ENCODE data around the gene NAIF1. TPM values are rescaled to one million over a fixed set of nuclear protein-coding genes. Genes with fewer than 3 reads are reported as not detected.

Gene NAIF1
- total RNA-seq, 1 donor from 2014 or later = 9.6 TPM

- no peaks in the 10 kb centered on the region for H3K9me3 Mint-ChIP-seq
- intact Hi-C loops (cut with micrococcal nuclease) = no loop called here
- H3K36me3 Mint-ChIP-seq (ENCODE audit: low read depth) = peaks cover 23% of the 10 kb centered on the region
- H3K4me1 Mint-ChIP-seq = peaks cover 51% of the 10 kb centered on the region
- peak; percentile 75 for DNase-seq
- H3K27me3 Mint-ChIP-seq = no peaks in the 10 kb centered on the region
- H3K4me3 Mint-ChIP-seq = peak overlapping the region; percentile 17
- peak overlapping the region; percentile 80 for H3K27ac Mint-ChIP-seq
Measured at GRCh38 chr9:128098297-128099230, 31.4 kb upstream of the NAIF1 start.

GRCh38 chr9:128097543-128098296, 30.6 kb upstream of the NAIF1 start:
- no peak for DNase-seq
- H3K27me3 Mint-ChIP-seq = no peaks in the 10 kb centered on the region
- H3K27ac Mint-ChIP-seq = peak overlapping the region; percentile 80
- H3K4me3 Mint-ChIP-seq = no peak overlapping the region
- intact Hi-C loops (cut with micrococcal nuclease) = no loop called here
- H3K36me3 Mint-ChIP-seq (ENCODE audit: low read depth) = peaks cover 18% of the 10 kb centered on the region
- H3K4me1 Mint-ChIP-seq = peaks cover 54% of the 10 kb centered on the region
- no peaks in the 10 kb centered on the region for H3K9me3 Mint-ChIP-seq

DNA sequence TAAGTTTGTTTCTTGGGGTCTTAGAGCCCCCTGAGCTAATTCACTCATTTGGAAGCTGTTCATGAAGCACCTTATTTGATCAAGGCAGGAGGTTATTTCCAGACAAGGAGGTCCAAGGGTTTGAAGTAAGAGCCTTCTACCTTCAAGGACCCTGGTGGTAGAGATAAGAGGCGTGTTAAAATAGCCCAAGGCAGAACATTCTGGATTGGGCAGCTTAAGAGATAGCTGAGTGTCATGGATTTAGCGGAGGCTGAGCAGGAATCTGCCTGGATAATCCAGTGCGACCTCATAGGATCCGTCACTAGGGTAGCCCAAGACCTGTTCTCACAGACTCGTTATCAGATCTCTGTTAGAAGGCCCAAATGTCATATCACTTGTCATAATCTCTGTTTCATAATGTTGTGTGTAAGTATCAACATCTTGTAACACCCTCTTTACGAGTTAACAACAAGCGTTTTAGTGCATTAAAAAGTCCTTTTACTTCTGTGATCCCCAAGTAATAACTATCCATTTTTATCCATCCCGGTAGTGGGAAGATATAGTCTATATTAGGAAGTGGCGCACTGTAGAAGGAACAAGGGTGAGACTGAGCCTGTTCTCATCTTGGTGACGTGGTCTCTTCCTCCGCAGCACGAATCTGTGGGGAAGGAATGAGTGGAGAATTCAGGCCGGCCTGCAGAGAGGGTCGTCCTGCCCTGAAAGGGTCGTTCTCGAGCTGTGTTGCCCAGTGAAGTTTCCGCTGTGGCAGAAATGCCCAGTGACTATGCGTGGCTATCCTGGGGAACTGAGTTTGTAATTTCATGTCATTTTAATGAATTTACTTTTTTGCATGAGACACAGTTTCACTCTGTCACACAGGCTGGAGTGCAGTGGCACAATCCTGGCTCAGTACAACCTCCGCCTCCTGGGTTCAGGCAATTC, 29.8 kb upstream of the NAIF1 start:
- H3K4me1 Mint-ChIP-seq = peaks cover 55% of the 10 kb centered on the region
- peak overlapping the region; percentile 43 for H3K27ac Mint-ChIP-seq
- no peaks in the 10 kb centered on the region for H3K9me3 Mint-ChIP-seq
- peak; percentile 53 for DNase-seq
- intact Hi-C loops (cut with micrococcal nuclease) = no loop called here
- no peaks in the 10 kb centered on the region for H3K27me3 Mint-ChIP-seq
- no peak overlapping the region for H3K4me3 Mint-ChIP-seq
- H3K36me3 Mint-ChIP-seq (ENCODE audit: low read depth) = peaks cover 11% of the 10 kb centered on the region

DNA sequence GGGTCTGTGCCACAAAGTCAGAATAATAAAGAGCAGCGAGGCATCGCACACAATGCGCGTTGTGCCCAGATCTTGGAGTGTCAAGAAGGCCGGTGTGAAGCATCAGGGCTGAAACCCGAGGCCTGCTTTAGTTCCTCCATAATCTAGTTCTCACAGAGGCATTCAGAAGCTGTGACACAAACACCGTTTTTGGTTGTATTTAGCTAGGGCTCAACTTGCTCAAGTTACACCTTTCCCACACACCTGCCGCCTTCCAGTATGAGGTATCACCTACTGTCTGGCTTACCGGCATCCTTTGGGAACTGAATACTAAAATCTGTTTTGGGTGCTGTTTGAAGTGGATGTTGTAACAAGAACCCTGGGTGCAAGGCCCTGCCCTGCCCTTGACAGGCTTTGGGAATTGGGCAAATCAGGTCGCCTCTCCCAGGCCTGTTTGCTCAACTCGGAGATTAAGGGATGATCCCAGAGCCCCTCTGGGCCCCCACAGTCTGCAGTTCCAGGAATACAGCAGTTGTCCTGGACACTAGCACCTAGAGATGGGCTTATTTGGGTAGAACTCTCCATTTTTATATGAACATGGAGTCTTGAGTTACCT, 27.9 kb upstream of the NAIF1 start:
- H3K27ac Mint-ChIP-seq = peak overlapping the region; percentile 98
- peak; percentile 53 for DNase-seq
- peaks cover 60% of the 10 kb centered on the region for H3K4me1 Mint-ChIP-seq
- peaks cover 3% of the 10 kb centered on the region for H3K36me3 Mint-ChIP-seq (ENCODE audit: low read depth)
- intact Hi-C loops (cut with micrococcal nuclease) = loop anchor here (1.0 kb wide), 3 partner anchors 23 to 33 kb away; partner anchors contain the start of gene NAIF1
- no peaks in the 10 kb centered on the region for H3K9me3 Mint-ChIP-seq
- H3K4me3 Mint-ChIP-seq = peak overlapping the region; percentile 85
- no peaks in the 10 kb centered on the region for H3K27me3 Mint-ChIP-seq

DNA sequence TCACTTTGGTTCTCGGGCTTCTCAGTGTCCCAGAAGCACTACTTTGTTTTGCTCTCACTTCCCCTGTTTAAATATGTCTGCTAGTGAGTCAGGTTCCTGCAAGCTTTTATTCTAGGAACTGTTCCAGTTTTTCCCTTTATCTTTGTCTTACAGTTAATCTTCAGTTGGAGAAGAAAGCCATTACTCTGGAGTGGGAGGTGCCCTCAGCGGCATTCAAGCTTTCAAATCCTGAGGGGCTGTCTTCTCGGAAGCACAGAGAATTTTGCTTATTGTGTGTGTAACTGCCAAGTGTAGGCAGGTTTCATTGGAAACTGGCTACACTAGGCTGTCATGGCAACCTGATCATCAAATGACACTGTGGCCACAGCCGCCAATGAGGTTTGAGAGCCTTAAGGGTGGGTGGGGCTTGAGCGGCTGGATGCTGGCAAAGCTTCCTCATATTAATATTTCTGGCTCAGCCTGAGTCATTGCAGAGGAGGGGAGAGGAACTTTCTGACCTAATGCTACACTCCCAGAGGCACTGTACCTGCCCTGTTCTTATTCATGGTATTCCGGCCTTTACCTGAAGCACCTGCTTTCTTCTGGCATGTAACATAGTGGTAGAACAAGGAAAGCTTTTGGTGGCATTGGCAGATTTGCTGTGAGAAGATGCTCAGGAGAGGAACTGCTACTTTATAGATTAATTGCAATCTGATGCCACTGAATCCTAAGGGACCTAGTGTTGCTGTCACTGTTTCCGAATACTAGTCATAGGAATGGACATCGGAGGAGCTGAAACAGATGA, 27.2 kb upstream of the NAIF1 start:
- intact Hi-C loops (cut with micrococcal nuclease) = loop anchor here (1.0 kb wide), 3 partner anchors 22 to 34 kb away; partner anchors contain the start of gene NAIF1
- DNase-seq = peak; percentile 95
- Mint-ChIP-seq H3K4me1 (peaks cover 55% of the 10 kb centered on the region), H3K4me3 (peak overlapping the region; percentile 85), H3K36me3 (ENCODE audit: low read depth) (peaks cover 3% of the 10 kb centered on the region), H3K9me3 (no peaks in the 10 kb centered on the region), H3K27me3 (no peaks in the 10 kb centered on the region), H3K27ac (peak overlapping the region; percentile 98)

DNA sequence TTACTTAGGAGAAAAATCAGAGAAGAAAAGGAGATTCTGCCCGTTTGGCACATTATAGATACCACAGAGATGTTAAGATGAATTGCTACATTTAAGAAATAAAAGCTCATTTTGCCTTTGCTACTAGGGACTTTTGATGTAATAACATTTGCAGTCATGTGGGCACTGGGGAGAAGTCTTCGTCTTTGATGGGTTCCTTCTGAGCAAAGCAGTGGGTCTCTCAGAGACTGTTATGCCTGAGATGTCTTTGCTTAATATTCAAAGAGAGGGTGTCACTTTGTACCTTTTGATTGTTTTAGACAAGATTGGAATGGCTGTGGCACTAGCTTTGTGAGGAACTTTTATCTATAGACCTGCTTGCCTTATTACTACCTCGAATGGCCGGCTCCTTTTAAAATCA, 25.9 kb upstream of the NAIF1 start:
- intact Hi-C loops (cut with micrococcal nuclease) = no loop called here
- Mint-ChIP-seq H3K27me3 (no peaks in the 10 kb centered on the region), H3K27ac (peak overlapping the region; percentile 98), H3K9me3 (no peaks in the 10 kb centered on the region), H3K36me3 (ENCODE audit: low read depth) (peaks cover 3% of the 10 kb centered on the region), H3K4me3 (peak overlapping the region; percentile 85), H3K4me1 (peaks cover 56% of the 10 kb centered on the region)
- DNase-seq = no peak

DNA sequence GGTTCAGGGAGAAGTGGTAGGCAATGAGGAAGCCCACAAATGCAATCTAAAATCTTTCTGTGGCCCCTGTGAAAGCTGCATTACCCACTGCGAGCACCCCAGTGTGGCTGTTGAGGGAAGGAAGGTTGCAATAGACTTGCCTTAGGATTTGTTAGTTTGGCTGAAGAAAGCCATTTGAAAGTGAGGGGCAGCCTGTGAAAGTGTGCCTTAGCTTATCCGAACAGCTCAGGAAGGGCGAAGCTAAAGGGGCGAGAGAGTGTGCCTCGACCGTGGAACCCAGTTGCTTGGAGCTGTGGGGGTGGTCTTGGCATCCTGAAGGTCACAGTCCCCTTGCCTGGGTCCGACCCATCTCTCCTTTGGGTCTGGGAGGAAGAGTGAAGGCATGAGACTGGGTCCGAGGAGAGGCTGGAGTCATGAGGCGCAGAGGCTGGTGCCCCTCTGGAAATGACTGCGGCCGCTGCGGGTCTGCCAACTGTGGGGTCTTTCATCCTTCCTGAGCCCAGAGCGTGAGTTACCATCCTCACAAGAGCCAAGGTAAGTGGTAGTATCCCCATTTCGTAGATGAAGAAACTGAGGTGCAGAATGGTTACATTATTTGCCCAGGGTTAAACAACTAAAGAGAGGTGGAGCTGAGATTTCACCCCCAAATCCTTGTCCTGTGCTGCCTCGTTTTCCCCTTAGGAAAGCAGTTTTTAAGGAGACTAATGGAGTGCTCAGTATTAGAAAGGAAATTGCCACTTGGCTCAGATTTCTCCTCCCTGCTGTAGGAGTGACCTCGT, 25.3 kb upstream of the NAIF1 start:
- no peaks in the 10 kb centered on the region for H3K9me3 Mint-ChIP-seq
- no peaks in the 10 kb centered on the region for H3K27me3 Mint-ChIP-seq
- DNase-seq = no peak
- peak overlapping the region; percentile 98 for H3K27ac Mint-ChIP-seq
- peaks cover 7% of the 10 kb centered on the region for H3K36me3 Mint-ChIP-seq (ENCODE audit: low read depth)
- intact Hi-C loops (cut with micrococcal nuclease) = no loop called here
- peaks cover 56% of the 10 kb centered on the region for H3K4me1 Mint-ChIP-seq
- H3K4me3 Mint-ChIP-seq = peak overlapping the region; percentile 85

GRCh38 chr9:128091571-128091970, 24.5 kb upstream of the NAIF1 start:
- no peaks in the 10 kb centered on the region for H3K9me3 Mint-ChIP-seq
- peak overlapping the region; percentile 37 for H3K4me3 Mint-ChIP-seq
- no peak for DNase-seq
- no peaks in the 10 kb centered on the region for H3K27me3 Mint-ChIP-seq
- intact Hi-C loops (cut with micrococcal nuclease) = no loop called here
- H3K4me1 Mint-ChIP-seq = peaks cover 51% of the 10 kb centered on the region
- H3K36me3 Mint-ChIP-seq (ENCODE audit: low read depth) = peaks cover 7% of the 10 kb centered on the region
- peak overlapping the region; percentile 68 for H3K27ac Mint-ChIP-seq

- peaks cover 49% of the 10 kb centered on the region for H3K4me1 Mint-ChIP-seq
- no peak for DNase-seq
- intact Hi-C loops (cut with micrococcal nuclease) = no loop called here
- H3K4me3 Mint-ChIP-seq = no peak overlapping the region
- H3K9me3 Mint-ChIP-seq = no peaks in the 10 kb centered on the region
- H3K27ac Mint-ChIP-seq = peak overlapping the region; percentile 51
- H3K36me3 Mint-ChIP-seq (ENCODE audit: low read depth) = peaks cover 7% of the 10 kb centered on the region
- H3K27me3 Mint-ChIP-seq = no peaks in the 10 kb centered on the region
Measured at GRCh38 chr9:128091144-128091543, 24.0 kb upstream of the NAIF1 start.

GRCh38 chr9:128089299-128089698, 22.2 kb upstream of the NAIF1 start:
- Mint-ChIP-seq H3K9me3 (no peaks in the 10 kb centered on the region), H3K4me1 (peaks cover 47% of the 10 kb centered on the region), H3K27ac (no peak overlapping the region), H3K4me3 (no peak overlapping the region), H3K36me3 (ENCODE audit: low read depth) (peaks cover 7% of the 10 kb centered on the region), H3K27me3 (no peaks in the 10 kb centered on the region)
- DNase-seq = no peak
- intact Hi-C loops (cut with micrococcal nuclease) = no loop called here

- Mint-ChIP-seq H3K4me3 (no peak overlapping the region), H3K4me1 (peaks cover 43% of the 10 kb centered on the region)
Measured at GRCh38 chr9:128088253-128088945, 21.3 kb upstream of the NAIF1 start.

More at GRCh38 chr9:128088253-128088945, 21.3 kb upstream of the NAIF1 start:
- Mint-ChIP-seq H3K27me3 (no peaks in the 10 kb centered on the region), H3K36me3 (ENCODE audit: low read depth) (peaks cover 9% of the 10 kb centered on the region), H3K9me3 (no peaks in the 10 kb centered on the region), H3K27ac (no peak overlapping the region)
- intact Hi-C loops (cut with micrococcal nuclease) = no loop called here
- no peak for DNase-seq
